IMR-90 (cell line): Measurements from ENCODE around the gene CLUH. TPM values are rescaled to one million over a fixed set of nuclear protein-coding genes. Genes with fewer than 3 reads are reported as not detected.
A peak's percentile ranks its signal among the peaks of the same experiment; 100 is the strongest.

Experiments
- ATAC-seq: fragments of 200-7000 bp; cut with Tn5 transposase; 2 replicates; pipeline ENCODE4 v1.9.1; 2020; ENCODE audit warnings: low read depth, mild to moderate bottlenecking, moderate library complexity
- BruUV-seq: library from RNA; stranded (reverse); fragments of 400-500 nt; replicated peaks from 2 replicates; lab custom pipeline; 2021; lab: Mats Ljungman, UMichigan
- CTCF ChIA-PET: fragments of 300-600 bp; formaldehyde crosslinking; extraction: SDS; loops from one replicate; lab custom pipeline; 2021; ENCODE audit warnings: antibody characterized with exemption; lab: Yijun Ruan, JAX
- POLR2A ChIA-PET: fragments of 300-600 bp; sonication (Branson Sonifier 250); formaldehyde crosslinking; loops from one replicate; lab custom pipeline; 2022; ENCODE audit warnings: antibody characterized with exemption; ENCODE audit not compliant: unreplicated experiment; lab: Charles Lee
- DNase-seq: peaks from one replicate; pipeline ENCODE4 v3.0.0; 2013
- H2AFZ ChIP-seq: replicated peaks from 2 replicates; pipeline ENCODE3; 2013; ENCODE audit warnings: low read length, mild to moderate bottlenecking; ENCODE audit not compliant: poor library complexity
- H2AK5ac ChIP-seq: 2 replicates; pipeline ENCODE4 v1.6.1; 2013; ENCODE audit warnings: low read depth, low read length, inconsistent platforms
- H2AK9ac ChIP-seq: replicated peaks from 2 replicates; pipeline ENCODE3; 2013; ENCODE audit warnings: mild to moderate bottlenecking, low read depth, low read length, moderate library complexity; ENCODE audit not compliant: poor library complexity
- H2BK120ac ChIP-seq: 2 replicates; pipeline ENCODE4 v1.6.1; 2013; ENCODE audit warnings: low read depth, low read length, inconsistent platforms
- H2BK15ac ChIP-seq: 3 replicates; pipeline ENCODE4 v1.6.1; 2013; ENCODE audit warnings: low read depth, low read length, inconsistent platforms
- H2BK20ac ChIP-seq: 2 replicates; pipeline ENCODE4 v1.6.1; 2013; ENCODE audit warnings: low read depth, mild to moderate bottlenecking, inconsistent platforms, low read length, moderate library complexity
- H2BK5ac ChIP-seq: 2 replicates; pipeline ENCODE4 v1.6.1; 2013; ENCODE audit warnings: mild to moderate bottlenecking, low read depth, low read length, inconsistent platforms; ENCODE audit not compliant: poor library complexity, severe bottlenecking
- H3K14ac ChIP-seq: replicated peaks from 2 replicates; pipeline ENCODE4 v1.6.1; 2013; ENCODE audit warnings: low read depth, low read length, inconsistent platforms
- H3K18ac ChIP-seq: 2 replicates; pipeline ENCODE4 v1.6.1; 2013; ENCODE audit warnings: low read depth, low read length, control low read depth
- H3K23ac ChIP-seq: 2 replicates; pipeline ENCODE4 v1.6.1; 2013; ENCODE audit warnings: low read depth, low read length, inconsistent platforms
- H3K27ac ChIP-seq: 2 replicates; pipeline ENCODE4 v1.5.1; 2013; ENCODE audit warnings: mild to moderate bottlenecking, control low read depth, low read length; ENCODE audit not compliant: insufficient read depth
- H3K27me3 ChIP-seq: 2 replicates; pipeline ENCODE4 v1.6.1; 2013; ENCODE audit warnings: low read length; ENCODE audit not compliant: control insufficient read depth, insufficient read depth
- H3K36me3 ChIP-seq: 2 replicates; pipeline ENCODE4 v1.6.1; 2013; ENCODE audit warnings: low read length, mixed read lengths; ENCODE audit not compliant: control insufficient read depth, insufficient read depth
- H3K4ac ChIP-seq: 2 replicates; pipeline ENCODE4 v1.6.1; 2013; ENCODE audit warnings: low read depth, low read length, inconsistent platforms
- H3K4me1 ChIP-seq: 2 replicates; pipeline ENCODE4 v1.6.1; 2013; ENCODE audit warnings: low read length, mixed read lengths; ENCODE audit not compliant: control insufficient read depth, insufficient read depth
- H3K4me2 ChIP-seq: 2 replicates; pipeline ENCODE4 v1.6.1; 2013; ENCODE audit warnings: low read depth, mild to moderate bottlenecking, control low read depth, low read length, moderate library complexity
- H3K4me3 ChIP-seq: 2 replicates; pipeline ENCODE4 v1.5.1; 2013; ENCODE audit warnings: low read depth, mild to moderate bottlenecking, control low read depth, low read length, moderate library complexity; ENCODE audit not compliant: insufficient read depth
- H3K56ac ChIP-seq: 2 replicates; pipeline ENCODE4 v1.6.1; 2013; ENCODE audit warnings: low read length, inconsistent platforms; ENCODE audit not compliant: insufficient read depth; ENCODE audit errors: extremely low read depth
- H3K79me1 ChIP-seq, 2 experiments: 2 replicates each; pipeline ENCODE4 v1.6.1; 2013; ENCODE audit warnings: low read length in 2 of 2, inconsistent platforms in 1 of 2, low read depth in 1 of 2
- H3K9ac ChIP-seq: 2 replicates; pipeline ENCODE4 v1.6.1; 2013; ENCODE audit warnings: low read depth, low read length, control low read depth
- H3K9me1 ChIP-seq: 2 replicates; pipeline ENCODE4 v1.6.1; 2013; ENCODE audit warnings: low read length, inconsistent platforms; ENCODE audit not compliant: insufficient read depth
- H3K9me3 ChIP-seq: 2 replicates; pipeline ENCODE4 v1.6.1; 2013; ENCODE audit warnings: low read length; ENCODE audit not compliant: control insufficient read depth, insufficient read depth
- H4K20me1 ChIP-seq: 2 replicates; pipeline ENCODE4 v1.6.1; 2013; ENCODE audit warnings: low read length, inconsistent platforms; ENCODE audit not compliant: insufficient read depth
- H4K5ac ChIP-seq: 2 replicates; pipeline ENCODE4 v1.6.1; 2013; ENCODE audit warnings: mild to moderate bottlenecking, low read depth, low read length, control low read depth
- H4K8ac ChIP-seq, 2 experiments: 2 replicates each; pipeline ENCODE4 v1.6.1; 2013; ENCODE audit warnings: low read depth in 2 of 2, low read length in 2 of 2, control low read depth in 1 of 2, inconsistent platforms in 1 of 2
- H4K91ac ChIP-seq: 2 replicates; pipeline ENCODE4 v1.6.1; 2013; ENCODE audit warnings: low read depth, low read length, inconsistent platforms; ENCODE audit not compliant: insufficient read depth
- CHD1 ChIP-seq: IDR thresholded peaks from 2 replicates; pipeline ENCODE4 v1.6.1; 2012; ENCODE audit warnings: low read depth, low read length, improper control_type of control experiment
- MAFK ChIP-seq: IDR thresholded peaks from 2 replicates; pipeline ENCODE4 v1.6.1; 2012; ENCODE audit warnings: low read depth, low read length, improper control_type of control experiment
- MAZ ChIP-seq: IDR thresholded peaks from 2 replicates; pipeline ENCODE4 v1.6.1; 2012; ENCODE audit warnings: low read depth, mild to moderate bottlenecking, low read length, improper control_type of control experiment, moderate library complexity, borderline replicate concordance
- POLR2A ChIP-seq: IDR thresholded peaks from 2 replicates; pipeline ENCODE4 v1.6.1; 2012; ENCODE audit warnings: mild to moderate bottlenecking, low read depth, low read length
- WGBS, 2 experiments: methylation state at CpG; one replicate each; pipeline versions ENCODE4 v1.1.5 to v1.1.7; 2013; ENCODE audit warnings: missing lambda C conversion rate in 2 of 2; ENCODE audit not compliant: insufficient read length in 1 of 2; ENCODE audit errors: extremely low coverage in 2 of 2; 5-methylcytosine and 5-hydroxymethylcytosine counted together
- dilution Hi-C: fragments of 300-500 bp; cut with HindIII; formaldehyde crosslinking; loops from one replicate; pipeline ENCODE4 v1.14.3; 2018; ENCODE audit warnings: low sequenced_read_pairs; ENCODE audit not compliant: unreplicated experiment
- in situ Hi-C: fragments of 300-500 bp; cut with MboI; formaldehyde crosslinking; loops from 3 replicates; pipeline ENCODE4 v1.14.3; 2019; ENCODE audit warnings: low sequenced_read_pairs, inconsistent platforms, mixed read lengths
- intact Hi-C: fragments of 100-400 bp; cut with micrococcal nuclease; formaldehyde crosslinking; loops from 2 replicates; pipeline ENCODE4 v1.10.0; 2022
- polyA plus RNA-seq, 3 experiments: library from polyadenylated mRNA; depleted of rRNA; stranded (reverse); fragments of >200 nt; gene quantifications; 2 replicates each; pipeline ENCODE4 v1.2.3, GENCODE V29; 2012; ENCODE audit warnings: low replicate concordance in 1 of 3
- total RNA-seq: library from RNA; depleted of rRNA; stranded (reverse); fragments of >200 nt; gene quantifications from 2 replicates; pipeline ENCODE4 v1.2.3, GENCODE V29; 2012
- TF ChIP-seq, protein P1 (sequence below): fragments of 150-350 bp; IDR thresholded peaks from 2 replicates; pipeline ENCODE4 v1.6.1; 2017; ENCODE audit warnings: mild to moderate bottlenecking, antibody characterized with exemption, low read length, low read depth

The CLUH gene
- total and polyA plus RNA-seq, 2 of the 4 experiments (the other 2 are of a cell fraction) = 12.9 to 42.0 TPM

DNA sequence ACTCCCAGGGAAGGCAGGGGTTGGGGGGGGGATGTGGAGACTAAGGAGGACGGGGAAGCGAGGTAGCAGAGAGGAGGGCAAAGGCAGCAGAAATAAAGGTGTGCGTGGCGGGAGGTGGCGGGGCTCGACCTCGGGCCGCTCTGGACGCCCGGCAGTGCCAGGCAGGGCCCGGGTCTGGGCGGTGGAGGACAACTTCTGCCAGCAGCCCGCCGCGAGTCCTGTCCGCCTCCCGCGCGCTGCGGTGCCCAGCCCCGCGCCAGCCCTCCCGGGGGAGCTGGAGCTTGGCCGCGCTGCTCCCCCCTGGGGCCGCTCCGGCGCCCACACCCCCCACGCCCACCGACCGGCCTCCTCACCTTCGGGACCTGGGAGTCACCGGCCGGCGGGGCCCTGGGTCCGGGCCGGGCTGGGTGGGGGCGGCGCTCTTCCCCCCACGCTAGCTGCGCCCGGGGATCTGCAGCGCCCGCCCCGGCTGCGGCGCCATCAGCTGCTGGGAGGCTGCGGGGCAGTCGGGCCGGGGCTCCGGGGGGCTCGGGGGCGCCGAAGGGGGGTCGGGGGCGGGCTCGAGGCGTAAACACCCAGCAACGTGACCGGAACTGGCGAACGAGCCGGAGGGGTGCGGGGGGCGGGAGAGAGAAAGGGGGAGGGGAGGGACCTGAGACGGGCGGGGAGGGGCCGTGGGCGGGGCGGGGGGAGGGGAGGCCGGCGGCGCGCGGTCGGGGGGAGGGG is 37.7 kb upstream of the CLUH start, which contains the start of gene CCDC92B:
CCDC92B (minus strand) TSS at position 595 of the 726 bp plus-strand sequence. CDS start 14,507 bp downstream, outside the sequence.
- TF ChIP-seq MAZ (no peak), POLR2A (no peak), MAFK (no peak), CHD1 (no peak)
- TF ChIP-seq, protein P1, sequence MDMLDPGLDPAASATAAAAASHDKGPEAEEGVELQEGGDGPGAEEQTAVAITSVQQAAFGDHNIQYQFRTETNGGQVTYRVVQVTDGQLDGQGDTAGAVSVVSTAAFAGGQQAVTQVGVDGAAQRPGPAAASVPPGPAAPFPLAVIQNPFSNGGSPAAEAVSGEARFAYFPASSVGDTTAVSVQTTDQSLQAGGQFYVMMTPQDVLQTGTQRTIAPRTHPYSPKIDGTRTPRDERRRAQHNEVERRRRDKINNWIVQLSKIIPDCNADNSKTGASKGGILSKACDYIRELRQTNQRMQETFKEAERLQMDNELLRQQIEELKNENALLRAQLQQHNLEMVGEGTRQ = no peak
- 3% methylated on average over 15 of the region's 76 CpGs; no CpG with 5 or more reads in 1 of the 2 experiments for WGBS, 2 experiments
- Histone ChIP-seq H4K91ac (no peak within 1 kb of the TSS), H3K4me3 (no peak within 1 kb of the TSS), H2AK9ac (peak within 1 kb of the TSS; percentile 55), H4K8ac (no peak within 1 kb of the TSS), H2AFZ (peak within 1 kb of the TSS; percentile 72), H3K18ac (no peak within 1 kb of the TSS), H3K14ac (no peak within 1 kb of the TSS), H3K36me3 (no peaks in the 10 kb centered on the region), H2BK15ac (no peak within 1 kb of the TSS), H2AK5ac (no peak within 1 kb of the TSS), H3K4me1 (no peaks in the 10 kb centered on the region), H2BK5ac (no peak within 1 kb of the TSS), H3K79me1 (no peaks in the 10 kb centered on the region), H3K9ac (no peak within 1 kb of the TSS), H3K9me3 (peaks cover 3% of the 10 kb centered on the region), H3K4ac (no peak within 1 kb of the TSS), H3K27ac (no peak within 1 kb of the TSS), H4K20me1 (peaks cover 2% of the 10 kb centered on the region; the same call in 1 of the 2 replicates), H3K23ac (no peak within 1 kb of the TSS), H3K4me2 (no peak within 1 kb of the TSS; the same call in 1 of the 2 replicates), H3K27me3 (peaks cover 48% of the 10 kb centered on the region), H4K5ac (no peak within 1 kb of the TSS), H3K56ac (no peak within 1 kb of the TSS), H2BK20ac (no peak within 1 kb of the TSS), H3K9me1 (no peaks in the 10 kb centered on the region), H2BK120ac (no peak within 1 kb of the TSS)
- BruUV-seq = no TSS peak
- intact Hi-C loops (no loop called here), in situ Hi-C loops (no loop called here), dilution Hi-C loops (no loop called here)
- ChIA-PET POLR2A (no interaction called here), CTCF (no interaction called here)
- DNase-seq (no peak), ATAC-seq (peak; percentile 15; the same call in 1 of the 2 replicates)
